IMR-90 (cell line): Measurements from ENCODE around the gene GPSM1. TPM values are rescaled to one million over a fixed set of nuclear protein-coding genes. Genes with fewer than 3 reads are reported as not detected.

ENCODE experiments used
- ATAC-seq: fragments of 200-7000 bp; cut with Tn5 transposase; 2 replicates; pipeline ENCODE4 v1.9.1; 2020; ENCODE audit warnings: low read depth, mild to moderate bottlenecking, moderate library complexity
- BruUV-seq: library from RNA; stranded (reverse); fragments of 400-500 nt; replicated peaks from 2 replicates; lab custom pipeline; 2021; lab: Mats Ljungman, UMichigan
- CTCF ChIA-PET: fragments of 300-600 bp; formaldehyde crosslinking; extraction: SDS; loops from one replicate; lab custom pipeline; 2021; ENCODE audit warnings: antibody characterized with exemption; lab: Yijun Ruan, JAX
- POLR2A ChIA-PET: fragments of 300-600 bp; sonication (Branson Sonifier 250); formaldehyde crosslinking; loops from one replicate; lab custom pipeline; 2022; ENCODE audit warnings: antibody characterized with exemption; ENCODE audit not compliant: unreplicated experiment; lab: Charles Lee
- DNase-seq: peaks from one replicate; pipeline ENCODE4 v3.0.0; 2013
- H2AFZ ChIP-seq: replicated peaks from 2 replicates; pipeline ENCODE3; 2013; ENCODE audit warnings: low read length, mild to moderate bottlenecking; ENCODE audit not compliant: poor library complexity
- H2AK5ac ChIP-seq: 2 replicates; pipeline ENCODE4 v1.6.1; 2013; ENCODE audit warnings: low read depth, low read length, inconsistent platforms
- H2AK9ac ChIP-seq: replicated peaks from 2 replicates; pipeline ENCODE3; 2013; ENCODE audit warnings: mild to moderate bottlenecking, low read depth, low read length, moderate library complexity; ENCODE audit not compliant: poor library complexity
- H2BK120ac ChIP-seq: 2 replicates; pipeline ENCODE4 v1.6.1; 2013; ENCODE audit warnings: low read depth, low read length, inconsistent platforms
- H2BK15ac ChIP-seq: 3 replicates; pipeline ENCODE4 v1.6.1; 2013; ENCODE audit warnings: low read depth, low read length, inconsistent platforms
- H2BK20ac ChIP-seq: 2 replicates; pipeline ENCODE4 v1.6.1; 2013; ENCODE audit warnings: low read depth, mild to moderate bottlenecking, inconsistent platforms, low read length, moderate library complexity
- H2BK5ac ChIP-seq: 2 replicates; pipeline ENCODE4 v1.6.1; 2013; ENCODE audit warnings: mild to moderate bottlenecking, low read depth, low read length, inconsistent platforms; ENCODE audit not compliant: poor library complexity, severe bottlenecking
- H3K14ac ChIP-seq: replicated peaks from 2 replicates; pipeline ENCODE4 v1.6.1; 2013; ENCODE audit warnings: low read depth, low read length, inconsistent platforms
- H3K18ac ChIP-seq: 2 replicates; pipeline ENCODE4 v1.6.1; 2013; ENCODE audit warnings: low read depth, low read length, control low read depth
- H3K23ac ChIP-seq: 2 replicates; pipeline ENCODE4 v1.6.1; 2013; ENCODE audit warnings: low read depth, low read length, inconsistent platforms
- H3K27ac ChIP-seq: 2 replicates; pipeline ENCODE4 v1.5.1; 2013; ENCODE audit warnings: mild to moderate bottlenecking, control low read depth, low read length; ENCODE audit not compliant: insufficient read depth
- H3K27me3 ChIP-seq: 2 replicates; pipeline ENCODE4 v1.6.1; 2013; ENCODE audit warnings: low read length; ENCODE audit not compliant: control insufficient read depth, insufficient read depth
- H3K36me3 ChIP-seq: 2 replicates; pipeline ENCODE4 v1.6.1; 2013; ENCODE audit warnings: low read length, mixed read lengths; ENCODE audit not compliant: control insufficient read depth, insufficient read depth
- H3K4ac ChIP-seq: 2 replicates; pipeline ENCODE4 v1.6.1; 2013; ENCODE audit warnings: low read depth, low read length, inconsistent platforms
- H3K4me1 ChIP-seq: 2 replicates; pipeline ENCODE4 v1.6.1; 2013; ENCODE audit warnings: low read length, mixed read lengths; ENCODE audit not compliant: control insufficient read depth, insufficient read depth
- H3K4me2 ChIP-seq: 2 replicates; pipeline ENCODE4 v1.6.1; 2013; ENCODE audit warnings: low read depth, mild to moderate bottlenecking, control low read depth, low read length, moderate library complexity
- H3K4me3 ChIP-seq: 2 replicates; pipeline ENCODE4 v1.5.1; 2013; ENCODE audit warnings: low read depth, mild to moderate bottlenecking, control low read depth, low read length, moderate library complexity; ENCODE audit not compliant: insufficient read depth
- H3K56ac ChIP-seq: 2 replicates; pipeline ENCODE4 v1.6.1; 2013; ENCODE audit warnings: low read length, inconsistent platforms; ENCODE audit not compliant: insufficient read depth; ENCODE audit errors: extremely low read depth
- H3K79me1 ChIP-seq, 2 experiments: 2 replicates each; pipeline ENCODE4 v1.6.1; 2013; ENCODE audit warnings: low read length in 2 of 2, inconsistent platforms in 1 of 2, low read depth in 1 of 2
- H3K9ac ChIP-seq: 2 replicates; pipeline ENCODE4 v1.6.1; 2013; ENCODE audit warnings: low read depth, low read length, control low read depth
- H3K9me1 ChIP-seq: 2 replicates; pipeline ENCODE4 v1.6.1; 2013; ENCODE audit warnings: low read length, inconsistent platforms; ENCODE audit not compliant: insufficient read depth
- H3K9me3 ChIP-seq: 2 replicates; pipeline ENCODE4 v1.6.1; 2013; ENCODE audit warnings: low read length; ENCODE audit not compliant: control insufficient read depth, insufficient read depth
- H4K20me1 ChIP-seq: 2 replicates; pipeline ENCODE4 v1.6.1; 2013; ENCODE audit warnings: low read length, inconsistent platforms; ENCODE audit not compliant: insufficient read depth
- H4K5ac ChIP-seq: 2 replicates; pipeline ENCODE4 v1.6.1; 2013; ENCODE audit warnings: mild to moderate bottlenecking, low read depth, low read length, control low read depth
- H4K8ac ChIP-seq, 2 experiments: 2 replicates each; pipeline ENCODE4 v1.6.1; 2013; ENCODE audit warnings: low read depth in 2 of 2, low read length in 2 of 2, control low read depth in 1 of 2, inconsistent platforms in 1 of 2
- H4K91ac ChIP-seq: 2 replicates; pipeline ENCODE4 v1.6.1; 2013; ENCODE audit warnings: low read depth, low read length, inconsistent platforms; ENCODE audit not compliant: insufficient read depth
- BHLHE40 ChIP-seq: fragments of 150-350 bp; IDR thresholded peaks from 2 replicates; pipeline ENCODE4 v1.6.1; 2016; ENCODE audit warnings: mild to moderate bottlenecking, low read depth, low read length
- CEBPB ChIP-seq: IDR thresholded peaks from 2 replicates; pipeline ENCODE4 v1.6.1; 2012; ENCODE audit warnings: low read depth, low read length, improper control_type of control experiment
- CHD1 ChIP-seq: IDR thresholded peaks from 2 replicates; pipeline ENCODE4 v1.6.1; 2012; ENCODE audit warnings: low read depth, low read length, improper control_type of control experiment
- CTCF ChIP-seq: conservative IDR thresholded peaks from 2 replicates; pipeline ENCODE4 v1.5.1; 2012; ENCODE audit warnings: mild to moderate bottlenecking, low read depth, low read length, improper control_type of control experiment
- FOS ChIP-seq: fragments of 150-350 bp; IDR thresholded peaks from 2 replicates; pipeline ENCODE4 v1.6.1; 2016; ENCODE audit warnings: low read depth, low read length
- MAFK ChIP-seq: IDR thresholded peaks from 2 replicates; pipeline ENCODE4 v1.6.1; 2012; ENCODE audit warnings: low read depth, low read length, improper control_type of control experiment
- MAZ ChIP-seq: IDR thresholded peaks from 2 replicates; pipeline ENCODE4 v1.6.1; 2012; ENCODE audit warnings: low read depth, mild to moderate bottlenecking, low read length, improper control_type of control experiment, moderate library complexity, borderline replicate concordance
- MXI1 ChIP-seq: IDR thresholded peaks from 2 replicates; pipeline ENCODE4 v1.6.1; 2012; ENCODE audit warnings: low read depth, mild to moderate bottlenecking, low read length, moderate library complexity, borderline replicate concordance
- NFE2L2 ChIP-seq: fragments of 150-350 bp; IDR thresholded peaks from 2 replicates; pipeline ENCODE4 v1.6.1; 2016; ENCODE audit warnings: low read depth, mild to moderate bottlenecking, low read length
- POLR2A ChIP-seq: IDR thresholded peaks from 2 replicates; pipeline ENCODE4 v1.6.1; 2012; ENCODE audit warnings: mild to moderate bottlenecking, low read depth, low read length
- RAD21 ChIP-seq: IDR thresholded peaks from 2 replicates; pipeline ENCODE4 v1.6.1; 2012; ENCODE audit warnings: low read length, improper control_type of control experiment
- RCOR1 ChIP-seq: IDR thresholded peaks from 2 replicates; pipeline ENCODE4 v1.6.1; 2012; ENCODE audit warnings: mild to moderate bottlenecking, low read length, improper control_type of control experiment; ENCODE audit not compliant: insufficient replicate concordance
- RFX5 ChIP-seq: IDR thresholded peaks from 2 replicates; pipeline ENCODE4 v1.8.0; 2012; ENCODE audit warnings: low read depth, mild to moderate bottlenecking, low read length, moderate library complexity
- SMC3 ChIP-seq: fragments of 150-350 bp; IDR thresholded peaks from 2 replicates; pipeline ENCODE4 v1.6.1; 2016; ENCODE audit warnings: low read depth, mild to moderate bottlenecking, antibody characterized with exemption, low read length, moderate library complexity
- USF2 ChIP-seq: fragments of 150-350 bp; IDR thresholded peaks from 2 replicates; pipeline ENCODE4 v1.6.1; 2017; ENCODE audit warnings: mild to moderate bottlenecking, antibody characterized with exemption, low read length, low read depth
- WGBS, 2 experiments: methylation state at CpG; one replicate each; pipeline versions ENCODE4 v1.1.5 to v1.1.7; 2013; ENCODE audit warnings: missing lambda C conversion rate in 2 of 2; ENCODE audit not compliant: insufficient read length in 1 of 2; ENCODE audit errors: extremely low coverage in 2 of 2; 5-methylcytosine and 5-hydroxymethylcytosine counted together
- dilution Hi-C: fragments of 300-500 bp; cut with HindIII; formaldehyde crosslinking; loops from one replicate; pipeline ENCODE4 v1.14.3; 2018; ENCODE audit warnings: low sequenced_read_pairs; ENCODE audit not compliant: unreplicated experiment
- in situ Hi-C: fragments of 300-500 bp; cut with MboI; formaldehyde crosslinking; loops from 3 replicates; pipeline ENCODE4 v1.14.3; 2019; ENCODE audit warnings: low sequenced_read_pairs, inconsistent platforms, mixed read lengths
- intact Hi-C: fragments of 100-400 bp; cut with micrococcal nuclease; formaldehyde crosslinking; loops from 2 replicates; pipeline ENCODE4 v1.10.0; 2022
- polyA plus RNA-seq, 3 experiments: library from polyadenylated mRNA; depleted of rRNA; stranded (reverse); fragments of >200 nt; gene quantifications; 2 replicates each; pipeline ENCODE4 v1.2.3, GENCODE V29; 2012; ENCODE audit warnings: low replicate concordance in 1 of 3
- total RNA-seq: library from RNA; depleted of rRNA; stranded (reverse); fragments of >200 nt; gene quantifications from 2 replicates; pipeline ENCODE4 v1.2.3, GENCODE V29; 2012
- TF ChIP-seq, protein P1 (sequence below): fragments of 150-350 bp; IDR thresholded peaks from 2 replicates; pipeline ENCODE4 v1.6.1; 2016; ENCODE audit warnings: low read depth, mild to moderate bottlenecking, low read length, moderate library complexity, borderline replicate concordance

The GPSM1 gene
- total and polyA plus RNA-seq, 2 of the 4 experiments (the other 2 are of a cell fraction) = 28.7 to 71.2 TPM

DNA sequence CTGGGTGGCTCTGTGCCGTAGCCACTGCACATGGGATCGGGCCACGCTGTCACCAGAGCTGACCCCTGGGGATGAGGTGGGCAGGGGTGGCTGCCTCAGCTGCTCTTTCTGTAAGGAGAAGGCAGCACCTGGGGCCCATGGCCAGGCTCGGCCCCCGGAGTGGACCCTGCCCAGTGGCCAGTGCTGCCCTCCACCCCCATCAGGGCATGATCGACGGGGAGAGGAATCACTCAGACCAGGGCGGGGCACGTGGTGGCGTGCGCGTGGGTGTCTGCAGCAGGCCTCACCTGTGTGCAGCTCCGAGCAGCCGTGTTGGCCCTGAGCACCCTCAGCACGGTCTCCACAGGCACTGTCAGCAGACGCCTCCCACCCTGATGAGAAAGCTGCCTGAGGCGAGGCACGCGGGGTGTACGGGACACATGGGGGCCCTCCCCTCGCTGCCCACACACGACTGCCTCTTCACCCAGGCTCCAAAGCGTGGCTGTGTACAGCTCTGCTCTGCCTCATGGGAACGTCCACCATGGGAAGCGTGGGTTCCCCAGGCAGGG, 54.7 kb downstream of the GPSM1 start:
- intact Hi-C loops = no loop called here
- Histone ChIP-seq H3K4ac (no peak overlapping the region), H4K5ac (no peak overlapping the region), H4K8ac (no peak overlapping the region), H2BK20ac (no peak overlapping the region), H2AK9ac (peak overlapping the region; percentile 42), H3K27ac (no peak overlapping the region), H2BK120ac (no peak overlapping the region), H3K9me1 (no peaks in the 10 kb centered on the region), H3K9ac (no peak overlapping the region), H2AFZ (no peak overlapping the region), H3K14ac (no peak overlapping the region), H2BK15ac (no peak overlapping the region), H2AK5ac (no peak overlapping the region), H3K79me1 (no peaks in the 10 kb centered on the region; a peak in 1 of 4 replicates), H3K4me3 (no peak overlapping the region), H3K4me1 (no peaks in the 10 kb centered on the region), H3K4me2 (no peak overlapping the region), H3K27me3 (no peaks in the 10 kb centered on the region), H3K18ac (no peak overlapping the region), H3K56ac (no peak overlapping the region), H4K20me1 (no peaks in the 10 kb centered on the region), H3K9me3 (no peaks in the 10 kb centered on the region), H3K36me3 (peaks cover 64% of the 10 kb centered on the region), H4K91ac (no peak overlapping the region), H3K23ac (no peak overlapping the region), H2BK5ac (no peak overlapping the region)
- CTCF ChIA-PET = no interaction called here
- TF ChIP-seq NFE2L2 = no peak
- no peak for TF ChIP-seq MAZ
- TF ChIP-seq SMC3 = no peak
- TF ChIP-seq POLR2A = no peak
- no peak for TF ChIP-seq MAFK
- TF ChIP-seq, protein P1, sequence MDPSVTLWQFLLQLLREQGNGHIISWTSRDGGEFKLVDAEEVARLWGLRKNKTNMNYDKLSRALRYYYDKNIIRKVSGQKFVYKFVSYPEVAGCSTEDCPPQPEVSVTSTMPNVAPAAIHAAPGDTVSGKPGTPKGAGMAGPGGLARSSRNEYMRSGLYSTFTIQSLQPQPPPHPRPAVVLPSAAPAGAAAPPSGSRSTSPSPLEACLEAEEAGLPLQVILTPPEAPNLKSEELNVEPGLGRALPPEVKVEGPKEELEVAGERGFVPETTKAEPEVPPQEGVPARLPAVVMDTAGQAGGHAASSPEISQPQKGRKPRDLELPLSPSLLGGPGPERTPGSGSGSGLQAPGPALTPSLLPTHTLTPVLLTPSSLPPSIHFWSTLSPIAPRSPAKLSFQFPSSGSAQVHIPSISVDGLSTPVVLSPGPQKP = no peak
- no peak for TF ChIP-seq CEBPB
- TF ChIP-seq RAD21 = no peak
- no peak for TF ChIP-seq CTCF
- TF ChIP-seq MXI1 = no peak
- no peak for TF ChIP-seq BHLHE40
- no peak for TF ChIP-seq CHD1
- TF ChIP-seq FOS = no peak
- no peak for TF ChIP-seq RCOR1
- TF ChIP-seq RFX5 = no peak
- no peak for TF ChIP-seq USF2
- BruUV-seq = no TSS peak
- 92% methylated on average over 17 of the region's 25 CpGs; no CpG with 5 or more reads in 1 of the 2 experiments for whole genome bisulfite sequencing, 2 experiments
- dilution Hi-C loops = no loop called here
- in situ Hi-C loops = no loop called here
- POLR2A ChIA-PET = no interaction called here
- ATAC-seq (no peak), DNase-seq (no peak)
